IPS-18a (cell line): ENCODE measurements around the gene GRP.
"Not testable (repeated sequence)": the region's sequence is repeated elsewhere in the genome, so short reads cannot be mapped to it uniquely, and the experiment has no call there.

Experiments used
- H3K27ac ChIP-seq: one replicate; pipeline ENCODE4 v1.5.1; 2013; ENCODE audit warnings: low read length
- H3K27me3 ChIP-seq: one replicate; pipeline ENCODE4 v1.6.1; 2013; ENCODE audit warnings: mild to moderate bottlenecking, low read length; ENCODE audit not compliant: control insufficient read depth, insufficient read depth
- H3K36me3 ChIP-seq: one replicate; pipeline ENCODE4 v1.6.1; 2013; ENCODE audit warnings: low read depth, low read length; ENCODE audit not compliant: control insufficient read depth
- H3K4me1 ChIP-seq: one replicate; pipeline ENCODE4 v1.6.1; 2013; ENCODE audit warnings: low read depth, low read length; ENCODE audit not compliant: control insufficient read depth
- H3K4me3 ChIP-seq: one replicate; pipeline ENCODE4 v1.5.1; 2013; ENCODE audit warnings: low read length
- H3K9ac ChIP-seq: one replicate; pipeline ENCODE4 v1.6.1; 2013; ENCODE audit warnings: mild to moderate bottlenecking, low read length, moderate library complexity
- H3K9me3 ChIP-seq: one replicate; pipeline ENCODE4 v1.6.1; 2013; ENCODE audit warnings: low read depth, low read length; ENCODE audit not compliant: control insufficient read depth

The GRP gene

GRCh38 chr18:59229701-59230443 is 9.9 kb downstream of the GRP start:
- Histone ChIP-seq H3K9me3 (no peaks in the 10 kb centered on the region), H3K27me3 (peaks cover 27% of the 10 kb centered on the region), H3K9ac (no peak overlapping the region), H3K27ac (no peak overlapping the region), H3K4me3 (no peak overlapping the region), H3K4me1 (no peaks in the 10 kb centered on the region), H3K36me3 (no peaks in the 10 kb centered on the region)

- H3K27ac ChIP-seq, result no peak overlapping the region
- peaks cover 15% of the 10 kb centered on the region for H3K27me3 ChIP-seq
- H3K9ac ChIP-seq, result no peak overlapping the region
- no peaks in the 10 kb centered on the region for H3K9me3 ChIP-seq
- no peaks in the 10 kb centered on the region for H3K4me1 ChIP-seq
- H3K36me3 ChIP-seq, result no peaks in the 10 kb centered on the region
- no peak overlapping the region for H3K4me3 ChIP-seq
Observed at GRCh38 chr18:59231114-59231513, 11.2 kb downstream of the GRP start.

- Histone ChIP-seq H3K4me3 (no peak overlapping the region), H3K9me3 (no peaks in the 10 kb centered on the region), H3K4me1 (no peaks in the 10 kb centered on the region), H3K27ac (no peak overlapping the region), H3K9ac (no peak overlapping the region), H3K27me3 (peaks cover 15% of the 10 kb centered on the region), H3K36me3 (no peaks in the 10 kb centered on the region)
Observed at GRCh38 chr18:59231877-59232276, 11.9 kb downstream of the GRP start.

GRCh38 chr18:59232309-59233016 is 12.5 kb downstream of the GRP start:
- Histone ChIP-seq H3K27ac (no peak overlapping the region), H3K9ac (no peak overlapping the region), H3K27me3 (peaks cover 15% of the 10 kb centered on the region), H3K36me3 (no peaks in the 10 kb centered on the region), H3K4me1 (no peaks in the 10 kb centered on the region), H3K4me3 (no peak overlapping the region), H3K9me3 (no peaks in the 10 kb centered on the region)

- H3K27ac ChIP-seq, result no peak overlapping the region
- H3K9me3 ChIP-seq, result no peaks in the 10 kb centered on the region
- H3K27me3 ChIP-seq, result peaks cover 15% of the 10 kb centered on the region
- H3K4me1 ChIP-seq, result no peaks in the 10 kb centered on the region
- H3K9ac ChIP-seq, result no peak overlapping the region
- H3K4me3 ChIP-seq, result no peak overlapping the region
- H3K36me3 ChIP-seq, result no peaks in the 10 kb centered on the region
Observed at GRCh38 chr18:59233017-59233410, 13.1 kb downstream of the GRP start.

- no peaks in the 10 kb centered on the region for H3K27me3 ChIP-seq
- no peaks in the 10 kb centered on the region for H3K9me3 ChIP-seq
- H3K4me1 ChIP-seq, result no peaks in the 10 kb centered on the region
- H3K36me3 ChIP-seq, result no peaks in the 10 kb centered on the region
- H3K4me3 ChIP-seq, result no peak overlapping the region
- H3K27ac ChIP-seq, result no peak overlapping the region
- no peak overlapping the region for H3K9ac ChIP-seq
Observed at GRCh38 chr18:59238385-59238784, 18.4 kb downstream of the GRP start.

GRCh38 chr18:59239642-59240041 is 19.7 kb downstream of the GRP start:
- no peaks in the 10 kb centered on the region for H3K36me3 ChIP-seq
- no peak overlapping the region for H3K9ac ChIP-seq
- H3K27ac ChIP-seq, result no peak overlapping the region
- no peaks in the 10 kb centered on the region for H3K9me3 ChIP-seq
- no peaks in the 10 kb centered on the region for H3K4me1 ChIP-seq
- no peak overlapping the region for H3K4me3 ChIP-seq
- no peaks in the 10 kb centered on the region for H3K27me3 ChIP-seq

GRCh38 chr18:59242906-59243305 is 22.9 kb downstream of the GRP start:
- H3K4me3 ChIP-seq, result no peak overlapping the region
- no peaks in the 10 kb centered on the region for H3K36me3 ChIP-seq
- no peaks in the 10 kb centered on the region for H3K9me3 ChIP-seq
- peaks cover 6% of the 10 kb centered on the region for H3K27me3 ChIP-seq
- no peaks in the 10 kb centered on the region for H3K4me1 ChIP-seq
- no peak overlapping the region for H3K27ac ChIP-seq
- no peak overlapping the region for H3K9ac ChIP-seq

GRCh38 chr18:59246796-59247195 is 26.8 kb downstream of the GRP start:
- H3K9ac ChIP-seq, result no peak overlapping the region
- no peaks in the 10 kb centered on the region for H3K4me1 ChIP-seq
- no peak overlapping the region for H3K4me3 ChIP-seq
- peaks cover 6% of the 10 kb centered on the region for H3K27me3 ChIP-seq
- H3K27ac ChIP-seq, result no peak overlapping the region
- no peaks in the 10 kb centered on the region for H3K36me3 ChIP-seq
- H3K9me3 ChIP-seq, result no peaks in the 10 kb centered on the region

GRCh38 chr18:59249199-59249774 is 29.3 kb downstream of the GRP start:
- no peak overlapping the region for H3K27ac ChIP-seq
- H3K36me3 ChIP-seq, result no peaks in the 10 kb centered on the region
- no peak overlapping the region for H3K4me3 ChIP-seq
- H3K27me3 ChIP-seq, result peaks cover 6% of the 10 kb centered on the region
- no peaks in the 10 kb centered on the region for H3K9me3 ChIP-seq
- no peak overlapping the region for H3K9ac ChIP-seq
- no peaks in the 10 kb centered on the region for H3K4me1 ChIP-seq

- not testable (repeated sequence) for H3K27me3 ChIP-seq, H3K4me1 ChIP-seq, H3K9me3 ChIP-seq, H3K9ac ChIP-seq, H3K36me3 ChIP-seq, H3K4me3 ChIP-seq, H3K27ac ChIP-seq
Observed at GRCh38 chr18:59255491-59255890, 35.5 kb downstream of the GRP start.

- H3K27me3 ChIP-seq, result peaks cover 50% of the 10 kb centered on the region
- not testable (repeated sequence) for H3K27ac ChIP-seq, H3K9me3 ChIP-seq, H3K9ac ChIP-seq, H3K4me3 ChIP-seq, H3K4me1 ChIP-seq, H3K36me3 ChIP-seq
Observed at GRCh38 chr18:59261842-59262241, 41.9 kb downstream of the GRP start.
